Panc1 (cell line): ENCODE data around the gene CD14.

Source experiments
- CTCF ChIP-seq: fragments of 450-650 bp; IDR thresholded peaks from 2 replicates; pipeline ENCODE4 v1.5.1; 2017; ENCODE audit warnings: mild to moderate bottlenecking
- POLR2AphosphoS5 ChIP-seq: IDR thresholded peaks from 2 replicates; pipeline ENCODE4 v1.6.1; 2012; ENCODE audit warnings: mild to moderate bottlenecking, low read depth, low read length, moderate library complexity
- SIN3A ChIP-seq: IDR thresholded peaks from 2 replicates; pipeline ENCODE4 v1.6.1; 2012; ENCODE audit warnings: low read depth, mild to moderate bottlenecking, low read length, moderate library complexity, borderline replicate concordance; ENCODE audit not compliant: insufficient read depth

- TF ChIP-seq SIN3A: no peak
- TF ChIP-seq CTCF: no peak
- no peak for TF ChIP-seq POLR2AphosphoS5
These were observed 38.8 kb downstream of the CD14 start for GRCh38 chr5:140594169-140594568.
